CD14-positive monocyte (primary cell): ENCODE data around the gene GTSF1L. TPM values are rescaled to one million over a fixed set of nuclear protein-coding genes. Genes with fewer than 3 reads are reported as not detected.

Experiments used
- DNase-seq, 3 donors: peaks; one replicate each; pipeline ENCODE4 v3.0.0-alpha.2; 2011 to 2022
- H2AFZ ChIP-seq: 2 replicates; pipeline ENCODE4 v1.6.0; 2012; ENCODE audit warnings: mild to moderate bottlenecking, low read depth, low read length, inconsistent platforms; ENCODE audit not compliant: insufficient read depth, poor library complexity, severe bottlenecking
- H3K27ac ChIP-seq, 2 donors: 1 replicate in 1 of 2; 2 replicates in 1 of 2; pipeline ENCODE4 v1.5.1; 2012 to 2013; ENCODE audit warnings: low read length in 2 of 2, control low read depth in 1 of 2, inconsistent platforms in 1 of 2, low read depth in 1 of 2, mild to moderate bottlenecking in 1 of 2
- H3K27me3 ChIP-seq, 2 donors: one replicate each; pipeline versions ENCODE4 v1.6.0 to v1.6.1; 2011 to 2013; ENCODE audit warnings: low read length in 2 of 2; ENCODE audit not compliant: control insufficient read depth in 2 of 2, insufficient read depth in 2 of 2
- H3K36me3 ChIP-seq, 2 donors: replicated peaks in 1 of 2; 1 replicate in 1 of 2; 2 replicates in 1 of 2; pipeline versions ENCODE4 v1.5.1 to v1.6.1; 2012 to 2013; ENCODE audit warnings: low read length in 2 of 2, control low read depth in 1 of 2, inconsistent platforms in 1 of 2, mild to moderate bottlenecking in 1 of 2; ENCODE audit not compliant: insufficient read depth in 2 of 2, control insufficient read depth in 1 of 2
- H3K4me1 ChIP-seq, 2 donors: 1 replicate in 1 of 2; 2 replicates in 1 of 2; pipeline versions ENCODE4 v1.5.1 to v1.6.1; 2012 to 2013; ENCODE audit warnings: low read length in 2 of 2, control low read depth in 1 of 2, inconsistent platforms in 1 of 2, mild to moderate bottlenecking in 1 of 2, moderate library complexity in 1 of 2; ENCODE audit not compliant: insufficient read depth in 2 of 2, control insufficient read depth in 1 of 2
- H3K4me2 ChIP-seq: replicated peaks from 2 replicates; pipeline ENCODE3; 2012; ENCODE audit warnings: low read length, moderate library complexity, mild to moderate bottlenecking; ENCODE audit not compliant: poor library complexity, severe bottlenecking; ENCODE audit errors: extremely low read depth
- H3K4me3 ChIP-seq, 3 experiments: fragments of 200-600 bp in 1 of 3; sonication (generic) in 1 of 3; replicated peaks in 1 of 3; 1 replicate in 2 of 3; 2 replicates in 1 of 3; pipeline ENCODE4 v1.5.1; 2011 to 2013; ENCODE audit warnings: low read length in 3 of 3, mild to moderate bottlenecking in 3 of 3, control low read depth in 2 of 3, low read depth in 2 of 3, inconsistent platforms in 1 of 3, moderate library complexity in 1 of 3
- H3K79me2 ChIP-seq: 2 replicates; pipeline ENCODE4 v1.6.0; 2012; ENCODE audit warnings: mild to moderate bottlenecking, control low read depth, inconsistent platforms, low read length, moderate library complexity; ENCODE audit not compliant: insufficient read depth
- H3K9ac ChIP-seq: 2 replicates; pipeline ENCODE4 v1.6.0; 2017; ENCODE audit warnings: low read length, mild to moderate bottlenecking; ENCODE audit not compliant: insufficient read depth, poor library complexity, severe bottlenecking
- H3K9me3 ChIP-seq, 2 donors: replicated peaks in 1 of 2; 1 replicate in 1 of 2; 2 replicates in 1 of 2; pipeline versions ENCODE4 v1.5.1 to v1.6.1; 2012 to 2013; ENCODE audit warnings: low read length in 2 of 2, control low read depth in 1 of 2; ENCODE audit not compliant: control insufficient read depth in 1 of 2, insufficient read depth in 1 of 2
- H4K20me1 ChIP-seq: 2 replicates; pipeline ENCODE4 v1.6.0; 2012; ENCODE audit warnings: mild to moderate bottlenecking, low read length, control low read depth, moderate library complexity; ENCODE audit not compliant: insufficient read depth
- H3K27ac Mint-ChIP-seq, 7 donors: one replicate each; pipeline ENCODE4 v1.8.0; 2020; ENCODE audit warnings: mild to moderate bottlenecking in 7 of 7, mixed read lengths in 7 of 7, moderate library complexity in 6 of 7, inconsistent platforms in 2 of 7
- H3K27me3 Mint-ChIP-seq, 3 donors: one replicate each; pipeline ENCODE4 v1.8.0; 2021 to 2022; ENCODE audit warnings: low read depth in 3 of 3, mild to moderate bottlenecking in 3 of 3, mixed read lengths in 3 of 3, moderate library complexity in 3 of 3, inconsistent platforms in 1 of 3
- H3K36me3 Mint-ChIP-seq, 2 donors: one replicate each; pipeline ENCODE4 v1.8.0; 2020; ENCODE audit warnings: mixed read lengths in 2 of 2, inconsistent platforms in 1 of 2, mild to moderate bottlenecking in 1 of 2
- H3K4me1 Mint-ChIP-seq: one replicate; pipeline ENCODE4 v1.8.0; 2020; ENCODE audit warnings: mild to moderate bottlenecking, mixed read lengths
- H3K4me3 Mint-ChIP-seq, 2 donors: one replicate each; pipeline ENCODE4 v1.8.0; 2020; ENCODE audit warnings: mild to moderate bottlenecking in 2 of 2, mixed read lengths in 2 of 2, moderate library complexity in 1 of 2
- H3K9me3 Mint-ChIP-seq, 7 donors: one replicate each; pipeline ENCODE4 v1.8.0; 2020 to 2022; ENCODE audit warnings: mixed read lengths in 7 of 7, mild to moderate bottlenecking in 6 of 7, moderate library complexity in 6 of 7, inconsistent platforms in 2 of 7
- WGBS: methylation state at CpG from one replicate; pipeline ENCODE4 v1.1.5; 2013; ENCODE audit warnings: missing lambda C conversion rate; ENCODE audit not compliant: insufficient coverage; 5-methylcytosine and 5-hydroxymethylcytosine counted together
- intact Hi-C, 2 donors: fragments of 100-400 bp; cut with micrococcal nuclease; formaldehyde crosslinking; loops; one replicate each; pipeline versions ENCODE4 v1.15.0 to v1.15.1; 2023
- polyA plus RNA-seq, 3 donors: library from polyadenylated mRNA; depleted of rRNA in 1 of 3; unstranded in 2 of 3; stranded (reverse) in 1 of 3; fragments of 300-500 nt in 2 of 3; fragments of >200 nt in 1 of 3; fragmentation: Illumina TruSeq in 2 of 3; gene quantifications; 1 replicate in 2 of 3; 2 replicates in 1 of 3; pipeline ENCODE4 v1.2.3, GENCODE V29; 2012 to 2021
- TF ChIP-seq, protein P1 (sequence below): fragments of 200-600 bp; IDR thresholded peaks from one replicate; pipeline ENCODE4 v1.8.0; 2022; ENCODE audit warnings: antibody characterized with exemption, mild to moderate bottlenecking

GTSF1L gene
- polyA plus RNA-seq, 3 donors, result not detected

- intact Hi-C loops, result no loop called here
- Histone ChIP-seq H3K4me3 (no peak overlapping the region), H3K27ac (no peak overlapping the region), H3K9me3 (no peaks in the 10 kb centered on the region), H3K36me3 (no peaks in the 10 kb centered on the region), H3K79me2 (no peaks in the 10 kb centered on the region), H3K9ac (no peak overlapping the region), H3K4me2 (no peak overlapping the region), H3K27me3 (peaks cover 10 to 30% of the 10 kb centered on the region in 2 donors), H2AFZ (no peak overlapping the region), H3K4me1 (no peaks in the 10 kb centered on the region), H4K20me1 (no peaks in the 10 kb centered on the region)
- Mint-ChIP-seq H3K4me1 (peaks cover 4% of the 10 kb centered on the region), H3K36me3 (no peaks in the 10 kb centered on the region), H3K9me3 (peaks cover 0 to 3% (median 0%) of the 10 kb centered on the region in 7 donors), H3K27ac (no peak overlapping the region), H3K4me3 (peak overlapping the region in 1 of 2 donors; percentile 36), H3K27me3 (peaks cover 45 to 51% (median 48%) of the 10 kb centered on the region in 3 donors)
- TF ChIP-seq, protein P1, sequence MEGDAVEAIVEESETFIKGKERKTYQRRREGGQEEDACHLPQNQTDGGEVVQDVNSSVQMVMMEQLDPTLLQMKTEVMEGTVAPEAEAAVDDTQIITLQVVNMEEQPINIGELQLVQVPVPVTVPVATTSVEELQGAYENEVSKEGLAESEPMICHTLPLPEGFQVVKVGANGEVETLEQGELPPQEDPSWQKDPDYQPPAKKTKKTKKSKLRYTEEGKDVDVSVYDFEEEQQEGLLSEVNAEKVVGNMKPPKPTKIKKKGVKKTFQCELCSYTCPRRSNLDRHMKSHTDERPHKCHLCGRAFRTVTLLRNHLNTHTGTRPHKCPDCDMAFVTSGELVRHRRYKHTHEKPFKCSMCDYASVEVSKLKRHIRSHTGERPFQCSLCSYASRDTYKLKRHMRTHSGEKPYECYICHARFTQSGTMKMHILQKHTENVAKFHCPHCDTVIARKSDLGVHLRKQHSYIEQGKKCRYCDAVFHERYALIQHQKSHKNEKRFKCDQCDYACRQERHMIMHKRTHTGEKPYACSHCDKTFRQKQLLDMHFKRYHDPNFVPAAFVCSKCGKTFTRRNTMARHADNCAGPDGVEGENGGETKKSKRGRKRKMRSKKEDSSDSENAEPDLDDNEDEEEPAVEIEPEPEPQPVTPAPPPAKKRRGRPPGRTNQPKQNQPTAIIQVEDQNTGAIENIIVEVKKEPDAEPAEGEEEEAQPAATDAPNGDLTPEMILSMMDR, result no peak
- WGBS, result 88% methylated on average over 5 of the region's 6 CpGs
- DNase-seq, result no peak
These were observed 39.6 kb upstream of the GTSF1L start for GRCh38 chr20:43766385-43766784.

GRCh38 chr20:43765916-43766315 is 39.1 kb upstream of the GTSF1L start:
- Mint-ChIP-seq H3K9me3 (peaks cover 0 to 3% (median 0%) of the 10 kb centered on the region in 7 donors), H3K27ac (peak overlapping the region in 1 of 7 donors; percentile 15), H3K36me3 (no peaks in the 10 kb centered on the region), H3K4me3 (no peak overlapping the region), H3K27me3 (peaks cover 44 to 50% (median 50%) of the 10 kb centered on the region in 3 donors), H3K4me1 (peaks cover 4% of the 10 kb centered on the region)
- intact Hi-C loops, result no loop called here
- DNase-seq, result no peak
- no peak overlapping the region for H3K9ac ChIP-seq
- no peaks in the 10 kb centered on the region for H3K9me3 ChIP-seq
- TF ChIP-seq, protein P1, result no peak
- H3K79me2 ChIP-seq, result no peaks in the 10 kb centered on the region
- no peak overlapping the region for H2AFZ ChIP-seq
- H3K4me2 ChIP-seq, result no peak overlapping the region
- no peaks in the 10 kb centered on the region for H3K36me3 ChIP-seq
- no peak overlapping the region for H3K27ac ChIP-seq
- no peaks in the 10 kb centered on the region for H3K4me1 ChIP-seq
- WGBS, result 87% methylated on average over 5 of the region's 7 CpGs
- H3K4me3 ChIP-seq, result no peak overlapping the region
- H4K20me1 ChIP-seq, result no peaks in the 10 kb centered on the region
- H3K27me3 ChIP-seq, result peaks cover 10 to 33% of the 10 kb centered on the region in 2 donors
